ENCODE data around the gene RASGEF1B. TPM values are rescaled to one million over a fixed set of nuclear protein-coding genes. Genes with fewer than 3 reads are reported as not detected.

The RASGEF1B gene
- total and polyA plus RNA-seq, 9 of the 15 experiments (the other 6 are each of a cell fraction or from before 2014, with no cell fraction given), result 0.04 to 0.57 (median 0.22) TPM

GRCh38 chr4:81471588-81472280 lies at the start of gene RASGEF1B (continued):
- TF ChIP-seq ZBTB33 (CRISPR knock-in tag; IDR thresholded peaks at IDR 0.05), result peak; percentile 29; the same call in 1 of the 2 replicates
- TF ChIP-seq ZNF24 (IDR thresholded peaks at IDR 0.05), result no peak
- peak; percentile 22; the same call in 1 of the 2 replicates for TF ChIP-seq FOSL1 (tag; conservative IDR thresholded peaks at IDR 0.05)
- TF ChIP-seq GTF2E2 (tag; IDR thresholded peaks at IDR 0.05), result no peak
- peak; percentile 25; the same call in 1 of the 2 replicates for TF ChIP-seq POLR2G (IDR thresholded peaks at IDR 0.05; ENCODE audit: low read depth, low read length)
- TF ChIP-seq NR2C1 (IDR thresholded peaks at IDR 0.05), result no peak
- TF ChIP-seq NR2C1 (tag; IDR thresholded peaks at IDR 0.05), result no peak
- peak in 1 of 2 experiments; percentile 67; a peak in 1 of 4 replicates for TF ChIP-seq TEAD1 (CRISPR knock-in tag; IDR thresholded peaks at IDR 0.05)
- no peak for TF ChIP-seq BCL6 (CRISPR knock-in tag; IDR thresholded peaks at IDR 0.05)
- peak; percentile 90 for TF ChIP-seq FOXP1 (CRISPR knock-in tag; IDR thresholded peaks at IDR 0.05)
- TF ChIP-seq ELF4 (CRISPR knock-in tag; IDR thresholded peaks at IDR 0.05), result no peak
- TF ChIP-seq NRF1 (conservative IDR thresholded peaks at IDR 0.05 in 1 of 2, IDR thresholded peaks at IDR 0.05 in 1 of 2), result peak; percentile 82 to 84
- TF ChIP-seq L3MBTL2 (IDR thresholded peaks at IDR 0.05), result peak; percentile 55; the same call in 1 of the 2 replicates
- TF ChIP-seq STAG1 (CRISPR knock-in tag; IDR thresholded peaks at IDR 0.05; ENCODE audit: borderline replicate concordance), result 0 out of 2 replicates have a peak, but pooled peaks have one; percentile 8
- no peak for TF ChIP-seq PTRF (tag; IDR thresholded peaks at IDR 0.05)
- no peak for TF ChIP-seq PRPF4 (IDR thresholded peaks at IDR 0.05; ENCODE audit: insufficient read depth, low read depth, low read length, poor library complexity, severe bottlenecking)
- peak; percentile 75 for TF ChIP-seq ZFX (CRISPR knock-in tag; IDR thresholded peaks at IDR 0.05)
- no peak for TF ChIP-seq RBM15 (IDR thresholded peaks at IDR 0.05; ENCODE audit: insufficient read depth, low read length)
- no peak for TF ChIP-seq THAP12 (CRISPR knock-in tag; IDR thresholded peaks at IDR 0.05)
- TF ChIP-seq MTA3 (IDR thresholded peaks at IDR 0.05; ENCODE audit: borderline replicate concordance), result 0 out of 2 replicates have a peak, but pooled peaks have one; percentile 46
- TF ChIP-seq UBTF (IDR thresholded peaks at IDR 0.05; ENCODE audit: borderline replicate concordance in 1 of 2, low read depth in 2 of 2, low read length in 2 of 2), result 0 out of 4 replicates have a peak, but pooled peaks of 1 of the 2 experiments have one; percentile 25
- TF ChIP-seq NCOA6 (IDR thresholded peaks at IDR 0.05), result no peak
- TF ChIP-seq ZNF134 (CRISPR knock-in tag; conservative IDR thresholded peaks at IDR 0.05), result no peak

Measured in K562 (cell line).